Measurements from ENCODE around the gene CRAMP1.

Gene CRAMP1

GRCh38 chr16:1662543-1662942, 50.4 kb downstream of the CRAMP1 start:
- DNase-seq = no peak

- no peak for DNase-seq
Observed at GRCh38 chr16:1665829-1666228, 53.7 kb downstream of the CRAMP1 start.

- DNase-seq = no peak
Observed at GRCh38 chr16:1666316-1666715, 54.2 kb downstream of the CRAMP1 start.

- DNase-seq = no peak
Observed at GRCh38 chr16:1667271-1667670, 55.1 kb downstream of the CRAMP1 start.

- DNase-seq = no peak
Observed at GRCh38 chr16:1667916-1668315, 55.8 kb downstream of the CRAMP1 start.

- no peak for DNase-seq
Observed at GRCh38 chr16:1668612-1669319, 56.6 kb downstream of the CRAMP1 start.

- no peak for DNase-seq
Observed at GRCh38 chr16:1669698-1670097, 57.5 kb downstream of the CRAMP1 start.

- no peak for DNase-seq
Observed at GRCh38 chr16:1670371-1670770, 58.2 kb downstream of the CRAMP1 start.

GRCh38 chr16:1670866-1671265, 58.7 kb downstream of the CRAMP1 start:
- DNase-seq = no peak

GRCh38 chr16:1673424-1674151, 61.4 kb downstream of the CRAMP1 start:
- no peak for DNase-seq

- no peak for DNase-seq
Observed at GRCh38 chr16:1674306-1674705, 62.1 kb downstream of the CRAMP1 start.

GRCh38 chr16:1674751-1675664, 62.8 kb downstream of the CRAMP1 start:
- DNase-seq = no peak

- DNase-seq = no peak
Observed at GRCh38 chr16:1676661-1677060, 64.5 kb downstream of the CRAMP1 start.

GRCh38 chr16:1677339-1677738, 65.2 kb downstream of the CRAMP1 start:
- DNase-seq = no peak

GRCh38 chr16:1677942-1678499, 65.9 kb downstream of the CRAMP1 start, which contains the start of gene JPT2:
TSS of gene JPT2 (plus strand) at chr16:1678279. CDS start at chr16:1678313, 34 bp downstream.
- DNase-seq = peak; percentile 95

- peak; percentile 63 for DNase-seq
Observed at GRCh38 chr16:1678500-1679098, 66.4 kb downstream of the CRAMP1 start.

- no peak for DNase-seq
Observed at GRCh38 chr16:1680361-1680760, 68.2 kb downstream of the CRAMP1 start.

GRCh38 chr16:1681032-1681431, 68.9 kb downstream of the CRAMP1 start:
- no peak for DNase-seq

- DNase-seq = no peak
Observed at GRCh38 chr16:1687427-1688316, 75.5 kb downstream of the CRAMP1 start.

GRCh38 chr16:1688807-1689560, 76.8 kb downstream of the CRAMP1 start:
- no peak for DNase-seq

GRCh38 chr16:1689853-1690252, 77.7 kb downstream of the CRAMP1 start:
- no peak for DNase-seq

All from retina (tissue), 1 donor.